Measurements from ENCODE around the gene CCNF.

Gene CCNF

DNA sequence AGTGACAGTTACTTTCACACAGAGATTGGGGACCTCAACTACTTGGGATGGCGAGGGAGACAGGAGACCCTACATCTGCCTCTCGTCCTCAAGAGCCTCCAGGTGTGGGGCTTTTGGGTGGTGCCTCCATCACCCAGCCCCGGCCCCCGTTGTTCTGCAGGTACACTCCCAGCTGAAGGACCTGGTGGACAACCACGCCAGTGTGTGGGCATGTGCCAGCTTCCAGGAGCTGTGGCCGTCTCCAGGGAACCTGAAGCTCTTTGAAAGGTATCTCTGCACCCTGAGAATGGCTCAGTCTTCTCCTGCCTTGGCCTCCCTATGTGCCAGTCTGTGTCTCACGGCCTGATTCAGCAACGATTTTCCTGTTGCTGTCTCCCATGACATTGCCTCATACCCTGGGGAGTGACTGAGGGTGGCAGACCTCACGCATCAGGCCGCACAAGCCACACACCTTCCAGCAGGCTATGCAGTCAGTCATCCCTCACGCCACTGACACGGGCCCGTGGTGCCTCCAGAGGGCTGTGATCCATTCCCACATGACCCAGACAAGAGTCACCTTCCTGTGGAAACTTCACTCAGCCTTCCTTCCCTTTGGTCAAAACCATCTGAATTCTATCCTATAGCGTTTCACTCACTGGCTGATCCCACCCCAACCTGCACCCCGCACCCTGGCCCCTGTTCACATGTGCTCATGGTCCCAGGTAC lies 3.7 kb downstream of the CCNF start:
- no peak for TF ChIP-seq FOXP2 (optimal IDR thresholded peaks at IDR 0.05; ENCODE audit: borderline replicate concordance, extremely low read depth, extremely low read length, insufficient read depth)
- no peak for TF ChIP-seq TAF1 (IDR thresholded peaks at IDR 0.05; ENCODE audit: borderline replicate concordance, insufficient read depth, low read length)
- TF ChIP-seq, protein P1, sequence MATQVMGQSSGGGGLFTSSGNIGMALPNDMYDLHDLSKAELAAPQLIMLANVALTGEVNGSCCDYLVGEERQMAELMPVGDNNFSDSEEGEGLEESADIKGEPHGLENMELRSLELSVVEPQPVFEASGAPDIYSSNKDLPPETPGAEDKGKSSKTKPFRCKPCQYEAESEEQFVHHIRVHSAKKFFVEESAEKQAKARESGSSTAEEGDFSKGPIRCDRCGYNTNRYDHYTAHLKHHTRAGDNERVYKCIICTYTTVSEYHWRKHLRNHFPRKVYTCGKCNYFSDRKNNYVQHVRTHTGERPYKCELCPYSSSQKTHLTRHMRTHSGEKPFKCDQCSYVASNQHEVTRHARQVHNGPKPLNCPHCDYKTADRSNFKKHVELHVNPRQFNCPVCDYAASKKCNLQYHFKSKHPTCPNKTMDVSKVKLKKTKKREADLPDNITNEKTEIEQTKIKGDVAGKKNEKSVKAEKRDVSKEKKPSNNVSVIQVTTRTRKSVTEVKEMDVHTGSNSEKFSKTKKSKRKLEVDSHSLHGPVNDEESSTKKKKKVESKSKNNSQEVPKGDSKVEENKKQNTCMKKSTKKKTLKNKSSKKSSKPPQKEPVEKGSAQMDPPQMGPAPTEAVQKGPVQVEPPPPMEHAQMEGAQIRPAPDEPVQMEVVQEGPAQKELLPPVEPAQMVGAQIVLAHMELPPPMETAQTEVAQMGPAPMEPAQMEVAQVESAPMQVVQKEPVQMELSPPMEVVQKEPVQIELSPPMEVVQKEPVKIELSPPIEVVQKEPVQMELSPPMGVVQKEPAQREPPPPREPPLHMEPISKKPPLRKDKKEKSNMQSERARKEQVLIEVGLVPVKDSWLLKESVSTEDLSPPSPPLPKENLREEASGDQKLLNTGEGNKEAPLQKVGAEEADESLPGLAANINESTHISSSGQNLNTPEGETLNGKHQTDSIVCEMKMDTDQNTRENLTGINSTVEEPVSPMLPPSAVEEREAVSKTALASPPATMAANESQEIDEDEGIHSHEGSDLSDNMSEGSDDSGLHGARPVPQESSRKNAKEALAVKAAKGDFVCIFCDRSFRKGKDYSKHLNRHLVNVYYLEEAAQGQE (IDR thresholded peaks at IDR 0.05; ENCODE audit: insufficient read depth in 1 of 2, low read depth in 2 of 2, low read length in 2 of 2) = no peak
- no peak for TF ChIP-seq POLR2AphosphoS5 (IDR thresholded peaks at IDR 0.05; ENCODE audit: low read depth, low read length)
- no peak for TF ChIP-seq SIN3A (IDR thresholded peaks at IDR 0.05; ENCODE audit: borderline replicate concordance, insufficient read depth, low read length)

- TF ChIP-seq, protein P1 (IDR thresholded peaks at IDR 0.05; ENCODE audit: insufficient read depth in 1 of 2, low read depth in 2 of 2, low read length in 2 of 2) = no peak
- TF ChIP-seq TAF1 (IDR thresholded peaks at IDR 0.05; ENCODE audit: borderline replicate concordance, insufficient read depth, low read length) (no peak), FOXP2 (optimal IDR thresholded peaks at IDR 0.05; ENCODE audit: borderline replicate concordance, extremely low read depth, extremely low read length, insufficient read depth) (no peak), SIN3A (IDR thresholded peaks at IDR 0.05; ENCODE audit: borderline replicate concordance, insufficient read depth, low read length) (no peak), POLR2AphosphoS5 (IDR thresholded peaks at IDR 0.05; ENCODE audit: low read depth, low read length) (no peak)
Observed at GRCh38 chr16:2436110-2436509, 6.9 kb downstream of the CCNF start.

- TF ChIP-seq FOXP2 (optimal IDR thresholded peaks at IDR 0.05; ENCODE audit: borderline replicate concordance, extremely low read depth, extremely low read length, insufficient read depth) = no peak
- no peak for TF ChIP-seq SIN3A (IDR thresholded peaks at IDR 0.05; ENCODE audit: borderline replicate concordance, insufficient read depth, low read length)
- TF ChIP-seq, protein P1 (IDR thresholded peaks at IDR 0.05; ENCODE audit: insufficient read depth in 1 of 2, low read depth in 2 of 2, low read length in 2 of 2) = no peak
- no peak for TF ChIP-seq POLR2AphosphoS5 (IDR thresholded peaks at IDR 0.05; ENCODE audit: low read depth, low read length)
- TF ChIP-seq TAF1 (IDR thresholded peaks at IDR 0.05; ENCODE audit: borderline replicate concordance, insufficient read depth, low read length) = no peak
Observed at GRCh38 chr16:2437032-2437790, 8.0 kb downstream of the CCNF start.

- TF ChIP-seq FOXP2 (optimal IDR thresholded peaks at IDR 0.05; ENCODE audit: borderline replicate concordance, extremely low read depth, extremely low read length, insufficient read depth) (no peak), POLR2AphosphoS5 (IDR thresholded peaks at IDR 0.05; ENCODE audit: low read depth, low read length) (no peak), TAF1 (IDR thresholded peaks at IDR 0.05; ENCODE audit: borderline replicate concordance, insufficient read depth, low read length) (no peak), SIN3A (IDR thresholded peaks at IDR 0.05; ENCODE audit: borderline replicate concordance, insufficient read depth, low read length) (no peak)
- TF ChIP-seq, protein P1 (IDR thresholded peaks at IDR 0.05; ENCODE audit: insufficient read depth in 1 of 2, low read depth in 2 of 2, low read length in 2 of 2) = no peak
Observed at GRCh38 chr16:2438121-2438520, 8.9 kb downstream of the CCNF start.

All from PFSK-1 (cell line).